PFSK-1 (cell line): ENCODE data around the gene CCDC86.

Experiments used
- REST ChIP-seq, 2 experiments: IDR thresholded peaks; 2 replicates each; pipeline versions ENCODE4 v1.6.1 to v1.8.0; 2011 to 2012; ENCODE audit warnings: low read depth in 2 of 2, low read length in 2 of 2, control low read depth in 1 of 2, inconsistent platforms in 1 of 2, mild to moderate bottlenecking in 1 of 2, moderate library complexity in 1 of 2; ENCODE audit not compliant: insufficient read depth in 1 of 2
- TAF1 ChIP-seq: IDR thresholded peaks from 2 replicates; pipeline ENCODE4 v1.6.1; 2012; ENCODE audit warnings: low read length, control low read depth, borderline replicate concordance; ENCODE audit not compliant: insufficient read depth

GRCh38 chr11:60844045-60844869 is 2.3 kb downstream of the CCDC86 start:
- TF ChIP-seq TAF1 (no peak), REST (IDR thresholded peaks at IDR 0.05; ENCODE audit: insufficient read depth in 1 of 2, low read depth in 2 of 2, low read length in 2 of 2) (no peak)
